GM10266 (cell line): ENCODE data around the gene C12orf76.
A peak's percentile ranks its signal among the peaks of the same experiment; 100 is the strongest.
"Not testable (repeated sequence)": the region's sequence is repeated elsewhere in the genome, so short reads cannot be mapped to it uniquely, and the experiment has no call there.

Source experiments
- DNase-seq: peaks from one replicate; pipeline ENCODE4 v3.0.0; 2012; ENCODE audit errors: extremely low spot score
- CTCF ChIP-seq: IDR thresholded peaks from 2 replicates; pipeline ENCODE4 v1.5.1; 2012; ENCODE audit warnings: mild to moderate bottlenecking, low read depth; ENCODE audit not compliant: control insufficient read depth, insufficient read depth; ENCODE audit errors: missing control alignments

Gene C12orf76

GRCh38 chr12:110010853-110011723, 37.2 kb downstream of the C12orf76 start:
- DNase-seq = no peak

GRCh38 chr12:110008681-110009398, 39.5 kb downstream of the C12orf76 start:
- DNase-seq = not testable (repeated sequence)

More at GRCh38 chr12:110010853-110011723, 37.2 kb downstream of the C12orf76 start:
- no peak for TF ChIP-seq CTCF

GRCh38 chr12:110007881-110008280, 40.4 kb downstream of the C12orf76 start:
- DNase-seq = no peak
- TF ChIP-seq CTCF = no peak

GRCh38 chr12:110006115-110006514, 42.2 kb downstream of the C12orf76 start:
- no peak for TF ChIP-seq CTCF
- DNase-seq = no peak

- TF ChIP-seq CTCF = no peak
- DNase-seq = no peak
Observed at GRCh38 chr12:110005319-110005973, 42.9 kb downstream of the C12orf76 start.

- peak; percentile 70 for DNase-seq
- TF ChIP-seq CTCF = no peak
Observed at GRCh38 chr12:110004598-110004997, 43.7 kb downstream of the C12orf76 start.

- no peak for TF ChIP-seq CTCF
- DNase-seq = no peak
Observed at GRCh38 chr12:110002676-110003515, 45.4 kb downstream of the C12orf76 start.
